Ectodermal cell (in vitro differentiated cells): ENCODE data around the gene ZNF728.
"Not testable (repeated sequence)": the region's sequence is repeated elsewhere in the genome, so short reads cannot be mapped to it uniquely, and the experiment has no call there.

Experiments used
- H3K27ac ChIP-seq: 2 replicates; pipeline ENCODE4 v1.7.0; 2013; ENCODE audit warnings: mild to moderate bottlenecking, low read depth, low read length; ENCODE audit not compliant: insufficient read depth, poor library complexity, severe bottlenecking
- H3K27me3 ChIP-seq: 2 replicates; pipeline ENCODE4 v1.7.0; 2013; ENCODE audit warnings: mild to moderate bottlenecking, low read length; ENCODE audit not compliant: insufficient read depth, control insufficient read depth, poor library complexity, severe bottlenecking
- H3K36me3 ChIP-seq: one replicate; pipeline ENCODE4 v1.7.0; 2013; ENCODE audit warnings: low read length; ENCODE audit not compliant: control insufficient read depth, insufficient read depth
- H3K4me1 ChIP-seq: one replicate; pipeline ENCODE4 v1.7.0; 2013; ENCODE audit warnings: low read length; ENCODE audit not compliant: control insufficient read depth, insufficient read depth
- H3K4me3 ChIP-seq: 2 replicates; pipeline ENCODE4 v1.7.0; 2013; ENCODE audit warnings: low read depth, low read length, control low read depth; ENCODE audit not compliant: insufficient read depth
- H3K9me3 ChIP-seq: 2 replicates; pipeline ENCODE4 v1.7.0; 2013; ENCODE audit warnings: mild to moderate bottlenecking, low read length, moderate library complexity; ENCODE audit not compliant: control insufficient read depth
- WGBS, 2 experiments: methylation state at CpG; one replicate each; pipeline ENCODE4 v1.1.7; 2013; ENCODE audit warnings: missing lambda C conversion rate in 2 of 2; 5-methylcytosine and 5-hydroxymethylcytosine counted together

ZNF728 gene

DNA sequence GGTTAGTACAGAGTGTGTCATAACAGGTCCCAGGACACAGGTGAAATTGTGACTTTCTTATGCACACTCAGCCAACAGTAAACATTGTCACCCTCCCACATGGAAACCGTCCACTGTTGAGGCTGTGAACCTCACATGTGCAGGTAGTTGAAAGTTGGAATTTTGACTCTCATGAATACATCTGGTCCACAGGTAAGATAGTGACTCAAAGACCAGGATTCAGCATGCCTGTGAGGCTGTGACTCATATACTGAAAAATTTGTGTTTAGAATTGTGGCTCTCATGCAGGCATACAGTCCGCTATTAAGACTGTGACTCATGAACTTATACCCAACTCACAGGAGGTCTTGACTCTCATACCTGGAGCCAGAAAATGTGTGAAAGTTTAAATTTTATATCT, 67.8 kb downstream of the ZNF728 start:
- H3K36me3 ChIP-seq = no peaks in the 10 kb centered on the region
- H3K27me3 ChIP-seq = no peaks in the 10 kb centered on the region
- H3K9me3 ChIP-seq = peaks cover 4% of the 10 kb centered on the region
- WGBS, 2 experiments = 79 to 100% methylated on average over 1 to 2 of the region's 2 CpGs
- H3K4me3 ChIP-seq = no peak overlapping the region
- no peaks in the 10 kb centered on the region for H3K4me1 ChIP-seq
- H3K27ac ChIP-seq = no peak overlapping the region

GRCh38 chr19:22927576-22927975, 75.4 kb downstream of the ZNF728 start:
- not testable (repeated sequence) for H3K36me3 ChIP-seq, H3K27me3 ChIP-seq, H3K4me1 ChIP-seq, H3K4me3 ChIP-seq, H3K9me3 ChIP-seq, H3K27ac ChIP-seq
- WGBS, 2 experiments = 89 to 91% methylated on average over 12 to 22 of the region's 34 CpGs

DNA sequence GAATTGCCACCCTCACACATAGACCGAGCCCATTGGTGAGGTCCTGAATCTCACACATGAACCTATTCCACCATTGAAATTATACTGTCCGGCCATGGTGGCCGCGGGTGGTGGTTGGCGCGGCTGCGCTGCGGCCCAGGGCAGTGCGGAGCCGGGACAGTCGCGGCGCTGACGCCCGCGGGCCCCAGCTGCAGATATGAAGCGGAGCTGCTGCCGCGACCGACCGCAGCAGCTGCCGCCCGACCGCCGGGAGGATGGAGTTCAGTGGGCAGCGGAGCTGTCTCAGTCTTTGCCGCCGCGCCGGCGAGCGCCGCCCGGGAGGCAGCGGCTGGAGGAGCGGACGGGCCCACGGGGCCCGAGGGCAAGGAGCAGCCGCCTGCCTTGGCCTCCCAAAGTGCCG, 77.8 kb downstream of the ZNF728 start:
- WGBS, 2 experiments = 92 to 94% methylated on average over 41 of the region's 41 CpGs
- not testable (repeated sequence) for H3K4me1 ChIP-seq
- H3K9me3 ChIP-seq = peaks cover 17% of the 10 kb centered on the region

More for the DNA sequence above, 77.8 kb downstream of the ZNF728 start:
- not testable (repeated sequence) for H3K27ac ChIP-seq, H3K36me3 ChIP-seq, H3K4me3 ChIP-seq, H3K27me3 ChIP-seq
